Omental fat pad (tissue), 4 donors: Measurements from ENCODE around the gene MEGF10. TPM values are rescaled to one million over a fixed set of nuclear protein-coding genes. Genes with fewer than 3 reads are reported as not detected.

Experiments
- ATAC-seq: fragments of 150-250 bp; one replicate; pipeline ENCODE4 v1.9.1; 2016; ENCODE audit warnings: mild to moderate bottlenecking, moderate library complexity; ENCODE audit not compliant: low FRiP score
- DNase-seq: peaks from one replicate; pipeline ENCODE4 v3.0.0-alpha.2; 2019; ENCODE audit warnings: low spot score
- CTCF ChIP-seq, 3 donors: fragments of 450-650 bp; IDR thresholded peaks; one replicate each; pipeline ENCODE4 v1.5.1; 2016 to 2017; ENCODE audit warnings: antibody characterized with exemption in 3 of 3, mild to moderate bottlenecking in 3 of 3, moderate library complexity in 2 of 3
- total RNA-seq, 4 donors: library from RNA; depleted of rRNA; stranded (reverse); fragments of >200 nt; gene quantifications; one replicate each; pipeline ENCODE4 v1.1.0, GENCODE V29; 2016

MEGF10 gene
- total RNA-seq, 4 donors from 2014 or later, result 0.13 to 0.74 (median 0.42) TPM

- ATAC-seq, result no peak
- TF ChIP-seq CTCF (IDR thresholded peaks at IDR 0.05), result no peak
- DNase-seq, result no peak
Observed at GRCh38 chr5:127398508-127398907, 107.9 kb downstream of the MEGF10 start.

GRCh38 chr5:127399068-127399467, 108.5 kb downstream of the MEGF10 start:
- no peak for DNase-seq
- ATAC-seq, result no peak
- no peak for TF ChIP-seq CTCF (IDR thresholded peaks at IDR 0.05)

- ATAC-seq (no peak), DNase-seq (no peak)
- TF ChIP-seq CTCF (IDR thresholded peaks at IDR 0.05), result no peak
Observed at GRCh38 chr5:127400539-127400938, 109.9 kb downstream of the MEGF10 start.

GRCh38 chr5:127400946-127401670, 110.5 kb downstream of the MEGF10 start:
- no peak for ATAC-seq

GRCh38 chr5:127402361-127402760, 111.8 kb downstream of the MEGF10 start:
- no peak for DNase-seq
- ATAC-seq, result no peak
- TF ChIP-seq CTCF (IDR thresholded peaks at IDR 0.05), result no peak

More at GRCh38 chr5:127400946-127401670, 110.5 kb downstream of the MEGF10 start:
- TF ChIP-seq CTCF (IDR thresholded peaks at IDR 0.05), result no peak
- no peak for DNase-seq

GRCh38 chr5:127404190-127404589, 113.6 kb downstream of the MEGF10 start:
- ATAC-seq, result no peak
- DNase-seq, result no peak
- TF ChIP-seq CTCF (IDR thresholded peaks at IDR 0.05), result no peak
